K562 (cell line): ENCODE data around the gene CNOT6L. TPM values are rescaled to one million over a fixed set of nuclear protein-coding genes. Genes with fewer than 3 reads are reported as not detected.

Source experiments
- ATF1 ChIP-seq, 2 experiments: fragments of 450-650 bp in 1 of 2; IDR thresholded peaks; 2 replicates each; pipeline ENCODE4 v1.6.1; 2016; ENCODE audit warnings: missing compliant biosample characterization in 1 of 2, missing genetic modification characterization in 1 of 2
- BMI1 ChIP-seq: fragments of 150-350 bp; IDR thresholded peaks from 2 replicates; pipeline ENCODE4 v1.6.1; 2014; ENCODE audit warnings: low read length
- CREBBP ChIP-seq: IDR thresholded peaks from one replicate; pipeline ENCODE4 v1.6.1; 2012; ENCODE audit warnings: low read depth, mild to moderate bottlenecking, control low read depth, inconsistent platforms, low read length
- CTBP1 ChIP-seq: fragments of 450-650 bp; IDR thresholded peaks from 2 replicates; pipeline ENCODE4 v1.6.1; 2016; ENCODE audit warnings: borderline replicate concordance
- ETV1 ChIP-seq: fragments of 450-650 bp; conservative IDR thresholded peaks from 2 replicates; pipeline ENCODE4 v1.6.1; 2016; ENCODE audit warnings: missing genetic modification characterization, control low read depth, low read depth, missing compliant biosample characterization
- FOXM1 ChIP-seq, 2 experiments: fragments of 450-650 bp in 1 of 2; sonication (generic) in 1 of 2; formaldehyde crosslinking in 1 of 2; IDR thresholded peaks; 2 replicates each; pipeline versions ENCODE4 v1.6.1 to v1.9.0; 2017 to 2022; ENCODE audit warnings: low read depth in 2 of 2, mild to moderate bottlenecking in 2 of 2, missing genetic modification reagents in 1 of 2, moderate library complexity in 1 of 2
- GABPB1 ChIP-seq: sonication (generic); formaldehyde crosslinking; IDR thresholded peaks from 2 replicates; pipeline ENCODE4 v1.8.0; 2022; ENCODE audit warnings: mild to moderate bottlenecking, missing genetic modification reagents
- HDAC1 ChIP-seq, 2 experiments: fragments of 450-650 bp; IDR thresholded peaks; 2 replicates each; pipeline ENCODE4 v1.6.1; 2016 to 2017; ENCODE audit warnings: inconsistent platforms in 1 of 2, mild to moderate bottlenecking in 1 of 2, moderate library complexity in 1 of 2
- NFRKB ChIP-seq: fragments of 450-650 bp; IDR thresholded peaks from 2 replicates; pipeline ENCODE4 v1.6.1; 2016; ENCODE audit warnings: low read depth
- OTX1 ChIP-seq: fragments of 450-650 bp; formaldehyde crosslinking; IDR thresholded peaks from 2 replicates; pipeline ENCODE4 v1.4.0; 2022; ENCODE audit warnings: mild to moderate bottlenecking
- POLR2H ChIP-seq: IDR thresholded peaks from 2 replicates; pipeline ENCODE4 v1.6.1; 2016; ENCODE audit warnings: missing genetic modification characterization, low read depth, mild to moderate bottlenecking, control low read depth, missing compliant biosample characterization, moderate library complexity
- PURB ChIP-seq: sonication (generic); formaldehyde crosslinking; IDR thresholded peaks from 2 replicates; pipeline ENCODE4 v1.9.0; 2021; ENCODE audit warnings: low read depth, mild to moderate bottlenecking, missing genetic modification reagents
- SMARCA4 ChIP-seq: fragments of 450-650 bp; IDR thresholded peaks from 2 replicates; pipeline ENCODE4 v1.6.1; 2016
- ZC3H11A ChIP-seq: IDR thresholded peaks from 2 replicates; pipeline ENCODE4 v1.6.1; 2012; ENCODE audit warnings: low read depth, low read length, improper control_type of control experiment
- ZNF76 ChIP-seq: fragments of 250-450 bp; sonication (Bioruptor Pico); IDR thresholded peaks from 2 replicates; pipeline ENCODE4 v1.4.0; 2020; ENCODE audit warnings: mild to moderate bottlenecking, moderate library complexity, borderline replicate concordance
- polyA plus RNA-seq, 8 experiments: library from polyadenylated mRNA; depleted of rRNA in 4 of 8; stranded (reverse) in 5 of 8; unstranded in 3 of 8; fragments of >200 nt; fragmentation: Nextera tagmentation in 2 of 8; fragmentation: Illumina TruSeq in 1 of 8; extraction: Ambion mirVana in 2 of 8; extraction: Trizol in 1 of 8; gene quantifications; 2 replicates each; pipeline versions ENCODE4 v1.2.1 to v1.2.3, GENCODE V29; 2011 to 2014; ENCODE audit warnings: inconsistent platforms in 1 of 8, missing spikeins in 1 of 8
- total RNA-seq, 7 experiments: library from RNA; depleted of rRNA in 6 of 7; stranded (reverse); fragments of >200 nt in 6 of 7; fragmentation: Illumina TruSeq in 2 of 7; extraction: Trizol in 2 of 7; gene quantifications; 2 replicates each; pipeline versions ENCODE4 v1.2.1 to v1.2.3, GENCODE V29; 2011 to 2021; ENCODE audit warnings: low replicate concordance in 1 of 7
- TF ChIP-seq, protein P1 (sequence below), 2 experiments: fragments of 450-650 bp; IDR thresholded peaks; 2 replicates each; pipeline ENCODE4 v1.6.1; 2018; ENCODE audit warnings: mild to moderate bottlenecking in 2 of 2, low read depth in 1 of 2; ENCODE audit not compliant: partially characterized antibody in 2 of 2
- TF ChIP-seq, protein P2 (sequence below): fragments of 250-450 bp; sonication (Bioruptor Pico); IDR thresholded peaks from 2 replicates; pipeline ENCODE4 v1.5.0; 2022; ENCODE audit warnings: mild to moderate bottlenecking
- TF ChIP-seq, protein P3 (sequence below): sonication (generic); formaldehyde crosslinking; IDR thresholded peaks from 2 replicates; pipeline ENCODE4 v1.8.1; 2023; ENCODE audit warnings: mild to moderate bottlenecking, missing genetic modification reagents
- TF ChIP-seq, protein P4 (sequence below): fragments of 450-650 bp; IDR thresholded peaks from 2 replicates; pipeline ENCODE4 v1.6.1; 2016; ENCODE audit warnings: low read depth, mild to moderate bottlenecking, moderate library complexity

Gene CNOT6L
- total and polyA plus RNA-seq, 9 of the 15 experiments (the other 6 are each of a cell fraction or from before 2014, with no cell fraction given): 3.7 to 27.9 (median 6.5) TPM

DNA sequence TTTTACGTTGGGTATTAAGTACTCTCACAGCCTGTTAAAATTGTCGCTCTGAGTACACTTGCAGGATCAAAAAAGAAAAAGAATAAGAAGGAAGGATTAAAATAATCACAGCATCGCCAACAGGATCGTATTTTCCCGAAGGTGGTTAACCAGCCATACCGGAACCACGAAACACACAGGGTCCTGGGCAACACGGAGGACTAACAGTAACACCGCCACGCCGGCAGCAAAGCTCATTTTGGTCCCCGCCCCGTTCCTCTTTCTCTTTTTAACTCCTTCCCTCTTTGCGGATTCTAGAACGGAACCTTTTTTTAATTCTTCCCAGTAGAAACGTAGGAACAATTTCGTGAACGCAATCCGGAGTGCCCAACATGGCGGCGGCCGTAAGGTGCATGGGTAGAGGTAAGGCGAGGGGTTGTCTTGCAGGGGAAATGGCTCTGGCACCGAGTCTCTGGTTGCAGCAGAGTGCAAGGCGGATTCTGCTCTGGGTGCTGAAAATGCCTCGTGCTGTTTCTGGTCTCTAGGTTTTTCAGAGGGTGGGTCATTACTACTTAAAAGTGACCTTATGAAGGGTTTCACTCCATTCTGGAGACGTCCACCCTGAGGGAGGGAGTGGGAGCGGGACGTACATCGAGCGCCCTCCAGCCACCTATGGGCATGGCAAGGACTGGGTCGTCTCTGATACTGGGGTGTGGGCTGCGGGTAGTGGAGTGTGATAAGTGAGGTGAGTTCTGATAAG lies 43.5 kb upstream of the CNOT6L start, which contains the start of gene MRPL1 (continued):
- TF ChIP-seq, protein P1, sequence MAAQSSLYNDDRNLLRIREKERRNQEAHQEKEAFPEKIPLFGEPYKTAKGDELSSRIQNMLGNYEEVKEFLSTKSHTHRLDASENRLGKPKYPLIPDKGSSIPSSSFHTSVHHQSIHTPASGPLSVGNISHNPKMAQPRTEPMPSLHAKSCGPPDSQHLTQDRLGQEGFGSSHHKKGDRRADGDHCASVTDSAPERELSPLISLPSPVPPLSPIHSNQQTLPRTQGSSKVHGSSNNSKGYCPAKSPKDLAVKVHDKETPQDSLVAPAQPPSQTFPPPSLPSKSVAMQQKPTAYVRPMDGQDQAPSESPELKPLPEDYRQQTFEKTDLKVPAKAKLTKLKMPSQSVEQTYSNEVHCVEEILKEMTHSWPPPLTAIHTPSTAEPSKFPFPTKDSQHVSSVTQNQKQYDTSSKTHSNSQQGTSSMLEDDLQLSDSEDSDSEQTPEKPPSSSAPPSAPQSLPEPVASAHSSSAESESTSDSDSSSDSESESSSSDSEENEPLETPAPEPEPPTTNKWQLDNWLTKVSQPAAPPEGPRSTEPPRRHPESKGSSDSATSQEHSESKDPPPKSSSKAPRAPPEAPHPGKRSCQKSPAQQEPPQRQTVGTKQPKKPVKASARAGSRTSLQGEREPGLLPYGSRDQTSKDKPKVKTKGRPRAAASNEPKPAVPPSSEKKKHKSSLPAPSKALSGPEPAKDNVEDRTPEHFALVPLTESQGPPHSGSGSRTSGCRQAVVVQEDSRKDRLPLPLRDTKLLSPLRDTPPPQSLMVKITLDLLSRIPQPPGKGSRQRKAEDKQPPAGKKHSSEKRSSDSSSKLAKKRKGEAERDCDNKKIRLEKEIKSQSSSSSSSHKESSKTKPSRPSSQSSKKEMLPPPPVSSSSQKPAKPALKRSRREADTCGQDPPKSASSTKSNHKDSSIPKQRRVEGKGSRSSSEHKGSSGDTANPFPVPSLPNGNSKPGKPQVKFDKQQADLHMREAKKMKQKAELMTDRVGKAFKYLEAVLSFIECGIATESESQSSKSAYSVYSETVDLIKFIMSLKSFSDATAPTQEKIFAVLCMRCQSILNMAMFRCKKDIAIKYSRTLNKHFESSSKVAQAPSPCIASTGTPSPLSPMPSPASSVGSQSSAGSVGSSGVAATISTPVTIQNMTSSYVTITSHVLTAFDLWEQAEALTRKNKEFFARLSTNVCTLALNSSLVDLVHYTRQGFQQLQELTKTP (IDR thresholded peaks at IDR 0.05; ENCODE audit: low read depth in 1 of 2, partially characterized antibody in 2 of 2): peak in 1 of 2 experiments; percentile 87
- TF ChIP-seq SMARCA4 (no peak), HDAC1 (IDR thresholded peaks at IDR 0.05) (peak; percentile 79 to 99; a peak in 3 of 4 replicates), POLR2H (peak; percentile 95), CREBBP (no peak), ZNF76 (CRISPR knock-in tag) (no peak), CTBP1 (peak; percentile 77), BMI1 (peak; percentile 33; the same call in 1 of the 2 replicates), PURB (CRISPR knock-in tag) (no peak), ATF1 (CRISPR knock-in tag; IDR thresholded peaks at IDR 0.05) (no peak), ATF1 (tag; IDR thresholded peaks at IDR 0.05) (peak; percentile 80), FOXM1 (IDR thresholded peaks at IDR 0.05; ENCODE audit: low read depth) (peak; percentile 14; the same call in 1 of the 2 replicates), FOXM1 (CRISPR knock-in tag; IDR thresholded peaks at IDR 0.05; ENCODE audit: low read depth) (no peak), GABPB1 (CRISPR knock-in tag) (peak; percentile 97), ETV1 (peak; percentile 61), ZC3H11A (peak; percentile 95), OTX1 (peak; percentile 66), NFRKB (peak; percentile 99)
- TF ChIP-seq, protein P2, sequence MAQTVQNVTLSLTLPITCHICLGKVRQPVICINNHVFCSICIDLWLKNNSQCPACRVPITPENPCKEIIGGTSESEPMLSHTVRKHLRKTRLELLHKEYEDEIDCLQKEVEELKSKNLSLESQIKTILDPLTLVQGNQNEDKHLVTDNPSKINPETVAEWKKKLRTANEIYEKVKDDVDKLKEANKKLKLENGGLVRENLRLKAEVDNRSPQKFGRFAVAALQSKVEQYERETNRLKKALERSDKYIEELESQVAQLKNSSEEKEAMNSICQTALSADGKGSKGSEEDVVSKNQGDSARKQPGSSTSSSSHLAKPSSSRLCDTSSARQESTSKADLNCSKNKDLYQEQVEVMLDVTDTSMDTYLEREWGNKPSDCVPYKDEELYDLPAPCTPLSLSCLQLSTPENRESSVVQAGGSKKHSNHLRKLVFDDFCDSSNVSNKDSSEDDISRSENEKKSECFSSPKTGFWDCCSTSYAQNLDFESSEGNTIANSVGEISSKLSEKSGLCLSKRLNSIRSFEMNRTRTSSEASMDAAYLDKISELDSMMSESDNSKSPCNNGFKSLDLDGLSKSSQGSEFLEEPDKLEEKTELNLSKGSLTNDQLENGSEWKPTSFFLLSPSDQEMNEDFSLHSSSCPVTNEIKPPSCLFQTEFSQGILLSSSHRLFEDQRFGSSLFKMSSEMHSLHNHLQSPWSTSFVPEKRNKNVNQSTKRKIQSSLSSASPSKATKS: no peak
- TF ChIP-seq, protein P3, sequence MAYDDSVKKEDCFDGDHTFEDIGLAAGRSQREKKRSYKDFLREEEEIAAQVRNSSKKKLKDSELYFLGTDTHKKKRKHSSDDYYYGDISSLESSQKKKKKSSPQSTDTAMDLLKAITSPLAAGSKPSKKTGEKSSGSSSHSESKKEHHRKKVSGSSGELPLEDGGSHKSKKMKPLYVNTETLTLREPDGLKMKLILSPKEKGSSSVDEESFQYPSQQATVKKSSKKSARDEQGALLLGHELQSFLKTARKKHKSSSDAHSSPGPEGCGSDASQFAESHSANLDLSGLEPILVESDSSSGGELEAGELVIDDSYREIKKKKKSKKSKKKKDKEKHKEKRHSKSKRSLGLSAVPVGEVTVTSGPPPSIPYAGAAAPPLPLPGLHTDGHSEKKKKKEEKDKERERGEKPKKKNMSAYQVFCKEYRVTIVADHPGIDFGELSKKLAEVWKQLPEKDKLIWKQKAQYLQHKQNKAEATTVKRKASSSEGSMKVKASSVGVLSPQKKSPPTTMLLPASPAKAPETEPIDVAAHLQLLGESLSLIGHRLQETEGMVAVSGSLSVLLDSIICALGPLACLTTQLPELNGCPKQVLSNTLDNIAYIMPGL: peak; percentile 65; the same call in 1 of the 2 replicates
- TF ChIP-seq, protein P4, sequence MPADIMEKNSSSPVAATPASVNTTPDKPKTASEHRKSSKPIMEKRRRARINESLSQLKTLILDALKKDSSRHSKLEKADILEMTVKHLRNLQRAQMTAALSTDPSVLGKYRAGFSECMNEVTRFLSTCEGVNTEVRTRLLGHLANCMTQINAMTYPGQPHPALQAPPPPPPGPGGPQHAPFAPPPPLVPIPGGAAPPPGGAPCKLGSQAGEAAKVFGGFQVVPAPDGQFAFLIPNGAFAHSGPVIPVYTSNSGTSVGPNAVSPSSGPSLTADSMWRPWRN: 0 out of 2 replicates have a peak, but pooled peaks have one; percentile 22
